NCI-H345 treated with DMSO at 0.1 percent for 48 hours (cell line): ENCODE measurements around the gene CENPP.
"Not testable (repeated sequence)": the region's sequence is repeated elsewhere in the genome, so short reads cannot be mapped to it uniquely, and the experiment has no call there.

ENCODE experiments used
- DNase-seq: peaks from one replicate; lab custom pipeline; 2025; ENCODE audit not compliant: unreplicated experiment; lab: John Stamatoyannopoulos, UW

CENPP gene

DNA sequence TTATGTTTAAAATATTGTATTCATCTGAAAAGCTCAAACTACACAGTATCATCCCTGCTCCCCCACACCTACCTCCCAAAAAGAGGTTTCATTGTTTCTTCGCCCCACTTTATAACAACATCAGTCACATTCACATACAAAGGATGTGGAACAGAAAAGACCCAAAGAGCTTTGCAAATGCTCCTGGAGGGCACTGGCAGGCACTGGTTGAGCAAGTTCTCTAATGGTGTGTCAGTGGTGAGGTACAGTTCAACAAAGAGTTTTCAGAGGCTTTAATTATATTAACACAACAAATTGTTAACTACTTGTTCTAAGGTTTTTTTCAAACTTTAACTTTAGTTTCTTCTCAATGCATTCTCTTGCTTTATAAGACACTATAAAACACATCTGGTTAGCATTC, 264.2 kb downstream of the CENPP start:
- no peak for DNase-seq

GRCh38 chr9:92590377-92590776, 264.6 kb downstream of the CENPP start:
- DNase-seq, result no peak

DNA sequence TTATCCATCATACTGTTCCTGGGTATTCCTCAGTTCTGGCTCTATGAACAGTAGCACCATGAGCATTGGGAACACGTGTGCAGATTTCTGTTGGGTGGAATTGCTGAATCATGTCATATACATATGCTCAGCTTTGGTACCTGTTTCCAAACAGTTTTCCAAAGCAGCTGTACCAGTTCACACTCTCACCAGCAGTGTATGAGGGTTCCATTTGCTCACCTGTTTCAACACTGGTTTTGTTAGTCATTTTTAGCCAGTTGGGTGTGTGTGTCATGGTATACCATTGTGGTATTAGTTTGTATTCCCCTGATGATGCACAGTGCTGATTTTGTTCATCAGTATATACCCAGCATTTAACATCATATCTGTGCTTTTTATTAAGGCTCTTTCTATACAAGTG, 266.8 kb downstream of the CENPP start:
- DNase-seq, result no peak

- DNase-seq, result no peak
Observed at GRCh38 chr9:92592946-92593861, 267.5 kb downstream of the CENPP start.

GRCh38 chr9:92595075-92595474, 269.3 kb downstream of the CENPP start:
- not testable (repeated sequence) for DNase-seq

- no peak for DNase-seq
Observed at GRCh38 chr9:92595930-92596329, 270.2 kb downstream of the CENPP start.

GRCh38 chr9:92598382-92598781, 272.6 kb downstream of the CENPP start:
- no peak for DNase-seq

DNA sequence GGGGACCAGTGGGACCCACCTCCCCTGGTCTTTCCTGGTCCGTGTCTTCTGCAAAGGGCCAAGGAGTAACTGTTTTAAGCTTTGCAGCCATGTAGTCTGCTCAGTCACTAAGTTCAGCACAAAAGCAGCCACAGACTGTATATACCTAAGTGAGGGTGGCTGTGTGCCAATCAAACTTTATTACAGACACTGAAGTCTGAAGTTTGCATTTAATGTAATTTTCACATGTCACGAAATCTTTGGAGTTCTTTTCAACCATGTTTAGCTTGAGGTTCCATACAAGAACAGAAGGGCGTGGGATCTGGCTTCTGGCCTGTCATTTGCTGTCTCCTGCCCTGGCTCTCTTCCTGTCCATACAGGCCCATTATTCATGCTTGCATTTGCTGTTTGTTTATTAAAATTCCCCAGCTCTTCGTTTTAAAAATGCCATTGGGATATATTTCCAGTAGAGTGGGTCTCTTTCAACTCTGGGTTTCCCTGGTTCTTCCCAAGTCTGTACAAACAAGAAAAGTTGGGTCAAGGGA, 274.2 kb downstream of the CENPP start:
- no peak for DNase-seq

DNA sequence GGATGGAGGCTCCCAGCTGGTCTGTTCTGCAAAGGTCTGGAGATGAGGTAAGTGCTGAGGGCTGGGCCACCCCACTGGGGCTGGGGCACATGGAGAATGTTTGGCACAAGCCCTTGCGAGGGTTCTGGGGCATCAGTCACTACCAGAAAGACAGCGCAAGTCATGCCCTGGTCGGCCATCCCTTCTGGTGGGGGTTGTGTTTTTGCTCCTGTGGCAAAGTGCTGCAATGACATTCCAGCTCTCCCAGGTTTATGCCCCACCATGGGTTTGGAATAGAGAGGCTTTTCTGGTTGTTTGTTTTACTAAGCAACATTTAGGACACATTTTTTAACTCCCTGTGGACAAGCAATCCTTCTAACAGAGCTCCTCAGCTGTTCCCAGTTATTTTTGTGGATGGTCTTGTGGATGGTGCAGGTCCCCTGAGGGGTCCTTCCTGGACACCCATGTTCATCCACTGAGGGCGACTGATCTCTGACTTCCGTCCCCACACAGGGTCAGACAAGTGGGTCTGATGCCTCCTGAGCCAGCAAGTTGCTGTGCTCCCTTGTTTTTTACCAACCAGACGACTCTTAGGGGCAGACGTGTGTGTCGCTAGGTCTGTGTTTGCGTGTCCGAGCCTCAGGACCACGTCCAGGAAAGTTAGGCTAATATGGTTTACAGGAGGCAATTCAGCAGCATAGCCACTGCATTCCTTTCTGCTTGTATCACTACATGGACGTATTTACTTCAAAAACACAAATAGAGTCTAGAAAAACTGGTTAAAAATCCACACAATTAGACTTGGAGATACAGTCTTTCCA, 274.9 kb downstream of the CENPP start:
- DNase-seq, result no peak

GRCh38 chr9:92601451-92601850, 275.7 kb downstream of the CENPP start:
- no peak for DNase-seq

DNA sequence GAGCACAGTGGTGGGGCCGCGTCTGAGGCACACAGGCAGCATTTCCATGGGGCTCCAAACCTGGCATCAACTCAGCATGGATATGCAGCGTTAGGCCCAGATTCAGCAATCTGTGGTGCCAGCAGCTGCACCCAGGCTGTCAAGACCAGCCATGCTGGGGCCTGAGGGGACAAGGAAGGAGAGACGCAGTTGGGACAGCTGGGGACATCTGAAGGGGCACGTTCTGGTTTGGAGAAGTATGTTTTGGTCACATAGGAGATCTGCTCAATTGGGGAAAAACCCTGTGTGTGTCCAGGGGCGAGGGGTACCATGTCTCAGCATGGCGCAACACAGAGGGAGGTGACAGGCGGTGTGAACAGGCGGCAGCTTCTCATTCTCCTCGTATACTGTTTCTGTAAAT, 276.7 kb downstream of the CENPP start:
- no peak for DNase-seq

GRCh38 chr9:92603100-92603499, 277.3 kb downstream of the CENPP start:
- no peak for DNase-seq

- DNase-seq, result no peak
Observed at GRCh38 chr9:92603990-92604389, 278.2 kb downstream of the CENPP start.

- no peak for DNase-seq
Observed at GRCh38 chr9:92605224-92605623, 279.5 kb downstream of the CENPP start.

DNA sequence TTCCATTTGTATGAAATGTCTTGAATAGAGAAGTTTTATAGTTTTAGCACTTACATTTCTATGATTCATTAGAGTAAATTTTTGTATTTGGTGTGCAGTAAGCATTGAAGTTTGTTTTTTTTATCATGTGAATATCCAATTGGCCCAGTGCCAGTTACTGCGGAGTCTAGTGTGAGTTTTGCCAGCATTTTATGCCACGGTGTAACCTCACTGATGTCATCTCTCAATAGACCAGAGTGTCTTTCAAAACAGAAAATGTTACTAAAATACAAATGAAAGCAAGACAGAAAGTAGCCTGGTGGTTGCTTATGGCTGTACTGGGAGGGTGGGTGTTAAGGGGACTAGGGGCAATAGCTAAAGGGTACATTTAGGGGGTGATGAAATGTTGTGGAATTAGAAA, 281.3 kb downstream of the CENPP start:
- peak; percentile 12 for DNase-seq

GRCh38 chr9:92607773-92608172, 282.0 kb downstream of the CENPP start:
- peak; percentile 74 for DNase-seq

GRCh38 chr9:92608241-92608908, 282.6 kb downstream of the CENPP start:
- DNase-seq, result peak; percentile 4

- peak; percentile 56 for DNase-seq
Observed at GRCh38 chr9:92608909-92609445, 283.2 kb downstream of the CENPP start.

DNA sequence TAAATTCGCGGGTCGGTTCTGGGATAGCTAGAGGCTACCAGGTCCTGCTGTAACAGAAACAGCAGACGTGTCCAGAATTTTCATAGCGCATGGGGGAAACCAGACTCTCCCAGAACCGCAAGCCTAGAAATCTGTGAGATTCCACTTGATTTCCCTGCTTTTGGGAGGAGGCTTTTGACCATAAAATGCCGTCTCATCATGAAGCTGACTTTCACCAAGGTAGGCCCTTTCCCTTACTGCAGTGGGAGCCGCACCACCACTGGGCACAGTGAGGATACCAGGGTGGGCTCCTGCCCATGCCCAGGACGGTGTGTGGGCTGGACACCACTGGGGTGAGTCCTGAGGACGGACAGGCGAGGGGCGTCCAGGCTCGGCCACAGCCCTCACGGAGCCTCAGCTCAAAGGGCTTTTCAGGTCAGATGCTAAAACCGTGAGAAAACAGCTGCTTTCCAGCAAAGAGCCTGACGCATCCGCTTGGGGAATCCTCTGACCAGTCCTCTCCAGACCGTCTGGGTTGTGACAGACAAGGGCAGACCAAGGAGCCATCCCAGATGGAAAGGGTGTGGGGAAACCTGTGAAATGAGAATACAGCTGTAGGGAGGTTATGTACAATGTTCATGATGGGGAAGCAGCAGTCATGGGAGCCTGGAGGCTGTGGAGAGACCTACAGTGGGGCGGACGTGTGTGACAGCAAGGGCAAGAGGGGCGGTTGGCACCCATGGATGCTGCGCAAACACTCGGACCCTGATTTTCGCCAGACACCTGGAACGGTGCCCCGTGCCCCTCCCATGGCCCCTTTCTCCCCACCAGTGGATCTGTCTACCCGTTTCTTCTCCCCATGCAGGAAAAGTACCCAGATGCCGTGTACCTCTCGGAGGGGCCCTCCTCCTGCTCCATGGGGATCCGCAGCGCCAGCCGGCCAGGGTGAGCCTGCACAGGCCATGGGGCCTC, 285.0 kb downstream of the CENPP start:
- DNase-seq, result no peak
